ENCODE measurements around the gene BACE1.
"Not testable (repeated sequence)": the region's sequence is repeated elsewhere in the genome, so short reads cannot be mapped to it uniquely, and the experiment has no call there.

The BACE1 gene

DNA sequence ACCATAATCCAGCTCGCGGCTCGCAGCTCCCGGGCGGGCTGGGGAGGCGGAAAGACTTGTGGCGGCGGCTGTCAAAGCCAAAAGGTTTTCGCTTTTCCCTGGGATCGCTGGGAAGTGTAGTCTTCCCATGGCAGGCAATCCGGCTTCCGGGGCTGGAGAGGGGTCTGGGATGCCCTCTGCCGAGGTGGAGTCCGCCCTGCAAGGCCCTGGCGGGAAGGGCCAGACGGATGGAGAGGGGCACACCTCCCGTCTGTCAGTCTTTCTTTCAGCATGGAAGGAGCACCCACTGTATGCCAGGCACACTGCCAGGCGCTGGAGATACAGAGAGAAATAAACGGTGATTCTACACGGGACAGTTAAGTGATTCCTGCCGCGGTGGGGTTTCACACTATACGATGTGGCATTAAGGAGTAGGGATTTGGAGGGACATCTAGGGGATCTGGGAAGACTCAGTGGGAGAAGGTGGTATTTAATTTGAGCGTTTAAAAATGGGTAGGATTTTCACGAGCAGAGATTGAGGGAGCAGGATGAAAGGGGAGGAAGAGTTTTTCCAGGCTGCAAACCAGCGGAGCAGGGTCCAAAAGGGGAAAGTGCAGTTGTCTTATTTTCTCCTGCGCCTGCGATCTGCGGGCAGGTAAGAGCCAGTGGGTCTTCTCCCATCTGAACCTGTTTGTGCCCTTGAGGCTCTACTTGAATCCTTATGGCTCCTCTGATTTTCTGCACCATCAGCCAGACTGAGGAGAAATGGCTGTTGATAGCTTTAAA lies at the start of gene BACE1:
TSS of gene BACE1 (minus strand) at position 60 of the 765 bp plus-strand sequence. CDS start 461 bp downstream, outside the sequence.
- no peak for DNase-seq

DNA sequence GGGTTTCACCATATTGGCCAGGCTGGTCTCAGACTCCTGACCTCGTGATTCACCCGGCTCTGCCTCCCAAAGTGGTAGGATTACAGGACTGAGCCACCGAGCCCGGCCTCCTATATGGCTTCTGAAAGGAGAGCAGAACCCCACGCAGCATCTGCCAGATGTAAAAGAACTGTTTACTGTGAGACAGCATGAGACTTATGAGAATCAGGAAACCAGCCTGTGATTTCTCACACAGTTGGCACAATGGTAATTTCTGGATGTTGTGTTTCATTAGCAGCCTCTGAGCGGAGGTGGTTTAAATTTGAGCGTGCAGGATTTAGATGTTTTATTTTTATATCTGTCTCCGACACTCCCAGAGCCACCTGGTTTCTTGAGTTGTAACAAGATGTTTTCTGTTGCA lies 45.4 kb upstream of the BACE1 start:
- no peak for DNase-seq

DNA sequence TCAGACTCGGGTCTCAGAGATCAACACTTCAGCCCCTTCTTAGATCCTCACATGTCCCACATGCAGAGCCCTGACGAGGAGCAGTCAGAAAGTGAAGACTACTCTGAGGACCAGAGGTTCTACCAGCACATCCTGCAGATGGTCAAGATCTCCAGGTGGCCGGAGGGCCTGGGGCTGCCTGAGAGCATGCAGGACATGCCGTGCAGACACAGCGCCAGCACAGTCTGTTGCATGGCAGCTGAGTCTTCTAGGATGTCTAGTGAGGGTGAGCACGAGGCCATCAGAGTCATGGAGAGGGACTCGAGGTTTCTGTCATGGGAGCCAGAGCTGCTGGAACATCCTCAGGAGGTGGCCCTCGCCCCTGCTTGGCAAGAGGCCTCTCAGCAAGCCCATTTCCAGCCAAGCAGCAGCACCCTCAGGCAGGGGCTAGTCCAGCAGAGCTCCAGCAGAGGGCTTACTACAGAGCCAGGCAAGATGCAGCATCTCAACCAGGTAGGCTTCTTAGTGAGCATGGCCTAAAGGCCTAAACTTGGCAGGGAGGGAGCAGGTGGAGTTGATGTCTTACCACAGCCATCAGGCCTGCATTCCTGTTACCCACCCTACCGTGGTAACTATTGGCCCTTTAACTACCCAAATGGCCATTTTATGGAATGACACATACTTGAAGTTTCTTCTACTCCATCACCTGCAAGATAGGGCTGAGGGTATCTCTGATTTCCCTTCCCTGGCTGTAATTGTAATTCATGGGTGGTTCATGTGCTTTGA lies 40.3 kb upstream of the BACE1 start:
- no peak for DNase-seq

DNA sequence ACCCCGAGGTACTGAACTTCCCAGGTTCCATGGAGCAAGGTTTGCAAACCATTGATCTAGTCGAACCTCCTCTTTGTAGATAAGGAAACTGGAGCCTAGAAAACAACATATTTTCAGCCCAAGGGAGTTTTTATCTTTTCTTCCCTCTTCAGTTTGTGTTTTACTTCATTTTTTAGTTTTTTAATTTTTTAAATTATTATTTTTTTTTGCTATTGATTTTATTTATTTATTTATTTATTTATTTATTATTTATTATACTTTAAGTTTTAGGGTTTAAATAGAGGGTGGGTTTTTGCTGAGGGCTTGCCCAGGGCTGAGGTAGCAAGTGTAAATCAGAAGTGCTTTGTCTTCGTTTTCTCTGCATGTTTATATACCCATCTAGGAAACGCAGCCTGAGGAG lies 38.5 kb upstream of the BACE1 start:
- no peak for DNase-seq

DNA sequence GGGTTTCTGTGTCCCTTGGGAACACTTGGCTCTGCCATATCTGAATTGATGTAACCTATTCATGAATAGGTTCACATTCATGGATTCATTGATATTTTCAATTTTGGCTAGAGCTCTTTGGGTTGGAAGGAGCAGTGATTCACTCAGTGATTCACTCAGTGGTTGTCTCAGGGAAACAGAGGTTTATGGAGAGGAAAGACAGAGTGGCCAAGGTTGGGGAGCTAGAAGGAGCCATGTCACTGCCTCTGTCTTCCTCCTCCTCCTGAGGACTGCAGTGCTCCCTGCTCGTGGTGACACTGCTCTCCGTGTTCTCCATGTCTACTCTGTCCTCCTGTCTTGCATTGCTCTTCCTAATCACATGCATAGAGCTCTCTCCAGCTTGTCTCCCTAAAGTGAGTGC lies 29.0 kb upstream of the BACE1 start:
- DNase-seq, result no peak

DNA sequence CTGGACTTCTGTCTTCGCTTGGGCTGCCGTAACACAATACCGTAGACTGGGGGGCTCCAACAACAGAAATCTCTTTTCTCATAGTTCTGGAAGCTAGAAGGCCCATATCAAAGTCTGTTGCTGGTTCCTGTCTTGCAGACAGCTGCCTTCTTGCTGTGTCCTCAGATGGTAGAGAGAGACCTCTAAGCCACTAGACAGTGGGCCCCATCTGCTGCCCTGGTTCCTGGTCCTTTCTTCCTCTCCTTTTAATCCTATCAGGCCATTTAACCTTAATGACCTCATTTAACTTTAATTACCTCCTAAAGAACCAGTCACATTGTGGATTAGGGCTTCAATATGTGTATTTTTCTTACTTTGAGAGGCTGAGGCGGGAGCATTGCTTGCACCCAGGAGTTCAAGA lies 21.0 kb upstream of the BACE1 start:
- no peak for DNase-seq

DNA sequence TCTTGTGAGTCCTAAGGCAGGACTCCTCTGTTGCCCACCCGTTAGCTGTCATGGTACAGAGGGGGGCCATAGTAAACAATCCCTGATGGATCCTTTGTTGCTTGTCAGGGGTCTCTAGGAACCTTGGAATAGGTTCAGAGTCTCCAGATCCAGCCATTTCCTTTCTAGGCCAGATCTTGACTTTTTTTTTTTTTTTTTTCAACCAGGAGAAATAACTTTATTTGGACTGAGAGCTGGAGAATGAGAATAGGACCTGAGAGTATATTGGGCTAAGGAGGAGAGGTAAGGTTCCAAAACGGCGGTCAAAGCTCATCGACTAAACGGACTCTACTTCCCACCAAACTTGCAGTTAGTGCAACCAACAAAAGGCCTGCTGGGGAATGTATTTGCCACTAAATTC lies 19.3 kb upstream of the BACE1 start:
- DNase-seq, result no peak

DNA sequence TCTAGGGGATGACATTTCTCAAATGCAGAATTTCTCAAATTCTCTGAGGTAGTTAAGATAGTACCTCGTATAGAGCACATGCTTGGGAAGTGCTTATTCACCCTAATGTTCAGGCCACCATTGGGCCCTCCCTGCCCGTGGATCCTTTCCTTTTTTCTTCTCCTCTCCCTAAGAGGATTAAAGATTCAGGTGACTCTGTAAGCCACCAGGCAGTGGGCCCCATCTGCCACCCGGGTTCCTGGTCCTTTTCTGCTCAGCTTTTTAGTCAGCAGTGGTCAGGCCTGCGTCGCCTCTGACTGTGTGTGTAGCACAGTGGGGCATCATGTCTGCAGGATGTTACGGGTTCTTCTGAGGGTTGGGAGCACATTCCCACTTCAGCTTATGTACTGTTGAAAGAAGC lies 18.8 kb upstream of the BACE1 start:
- no peak for DNase-seq

DNA sequence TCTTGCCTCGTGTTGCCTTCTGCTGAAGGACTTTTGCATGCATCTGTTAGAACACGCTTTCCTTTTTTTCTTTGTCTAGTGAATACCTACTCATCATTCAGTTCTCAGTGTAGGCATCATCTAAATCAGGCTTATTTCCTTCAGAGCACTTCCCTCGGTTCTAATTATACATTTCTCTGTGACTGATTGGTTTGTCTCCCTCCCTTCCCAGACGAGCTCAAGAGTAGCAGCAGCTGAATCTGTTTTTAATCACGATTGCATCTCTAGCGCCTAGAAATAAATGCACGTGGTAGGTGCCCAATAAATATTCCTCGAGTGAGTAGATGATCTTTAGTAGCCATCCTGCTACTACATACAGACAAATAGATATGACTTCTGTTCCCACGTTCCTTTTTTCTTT lies 17.9 kb upstream of the BACE1 start:
- no peak for DNase-seq

DNA sequence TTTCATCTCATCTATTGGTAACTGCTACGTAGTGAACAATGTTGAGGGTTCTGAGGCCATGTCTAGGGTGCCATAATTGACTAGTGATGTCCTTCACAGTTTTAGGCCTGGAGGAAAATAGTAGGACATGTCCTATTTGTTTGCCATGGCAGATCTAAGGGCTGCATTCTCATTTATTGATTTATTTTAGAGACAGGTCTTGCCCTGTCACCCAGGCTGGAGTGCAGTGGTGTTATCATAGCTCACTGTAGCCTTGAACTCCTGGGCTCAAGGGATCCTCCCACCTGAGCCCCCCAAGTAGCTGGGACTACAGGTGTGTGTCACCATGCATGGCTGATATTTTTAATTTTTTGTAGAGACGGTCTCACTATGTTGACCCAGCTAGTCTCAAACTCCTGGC lies 16.8 kb upstream of the BACE1 start:
- DNase-seq, result no peak

DNA sequence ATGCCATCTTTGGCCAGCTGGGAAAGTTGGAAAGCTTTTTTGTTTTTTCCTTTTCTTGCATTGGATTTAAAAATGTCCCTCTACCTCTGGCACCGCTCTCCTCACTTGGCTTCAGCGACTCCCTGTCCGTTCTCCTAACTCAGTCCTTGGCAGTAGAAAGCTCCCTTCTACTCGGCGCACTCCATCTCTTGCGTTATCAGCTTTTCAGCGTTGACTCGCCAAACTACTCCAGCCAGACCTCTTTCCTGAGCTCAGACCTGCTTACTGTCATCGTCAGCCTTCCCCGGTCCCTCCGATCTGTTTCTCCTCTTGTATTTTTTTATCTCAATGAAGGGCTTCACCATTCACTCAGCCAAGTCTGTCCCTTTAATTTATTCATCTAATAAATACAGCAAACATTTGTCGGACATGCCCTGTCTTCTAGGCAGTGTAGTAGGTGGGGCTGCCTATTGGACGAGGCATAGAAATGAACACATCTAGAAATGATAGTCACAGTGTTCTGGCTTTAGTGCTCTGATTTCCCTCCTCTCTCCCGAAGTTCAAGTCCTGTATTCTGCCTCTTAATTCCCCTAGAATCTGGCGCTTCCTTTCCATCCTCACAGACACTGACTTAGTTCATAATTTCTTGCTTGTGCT lies 12.4 kb upstream of the BACE1 start:
- DNase-seq, result no peak

DNA sequence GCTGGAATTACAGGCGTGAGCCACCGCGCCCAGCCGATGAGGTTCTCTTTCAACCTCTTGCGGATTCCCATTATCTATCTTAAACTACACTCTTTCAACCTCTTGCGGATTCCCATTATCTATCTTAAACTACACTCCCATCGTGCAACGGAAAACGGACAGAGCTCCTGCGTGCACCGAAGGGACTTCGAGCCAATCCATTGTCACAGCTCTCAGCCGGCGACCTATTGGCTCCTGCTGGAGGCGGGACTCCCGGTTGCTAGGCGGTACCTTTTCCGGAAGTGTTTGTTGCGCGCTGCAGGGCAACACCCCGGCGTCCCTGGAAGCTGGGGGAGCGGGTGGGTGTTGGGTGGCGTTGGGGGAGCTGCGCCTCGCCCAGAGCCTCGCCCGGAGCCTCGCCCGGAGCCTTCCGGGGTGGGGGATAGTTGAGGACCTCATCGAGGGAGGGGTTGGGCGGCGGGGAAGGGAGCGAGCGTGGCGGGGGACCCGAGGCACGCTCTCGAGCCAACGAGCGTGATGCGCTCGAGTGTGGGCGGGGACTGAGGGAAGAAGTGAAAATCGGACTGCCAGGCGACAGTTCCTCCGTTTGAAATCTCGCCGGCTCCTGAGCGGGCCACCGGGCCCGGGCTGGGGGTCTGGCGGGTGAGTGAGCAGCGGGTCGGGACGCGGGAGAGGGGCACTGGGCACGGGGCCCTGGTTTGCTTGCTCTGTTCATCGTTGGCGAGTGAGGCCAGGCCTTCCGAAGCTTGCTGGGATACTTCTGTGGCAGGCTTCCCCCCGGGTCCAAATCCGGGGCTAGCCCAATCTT lies 11.7 kb upstream of the BACE1 start, which contains the start of gene CEP164:
TSS of gene CEP164 (plus strand) at position 288 of the 808 bp plus-strand sequence. CDS start 10,733 bp downstream, outside the sequence.
- peak; percentile 90 to 93 (median 92) for DNase-seq

DNA sequence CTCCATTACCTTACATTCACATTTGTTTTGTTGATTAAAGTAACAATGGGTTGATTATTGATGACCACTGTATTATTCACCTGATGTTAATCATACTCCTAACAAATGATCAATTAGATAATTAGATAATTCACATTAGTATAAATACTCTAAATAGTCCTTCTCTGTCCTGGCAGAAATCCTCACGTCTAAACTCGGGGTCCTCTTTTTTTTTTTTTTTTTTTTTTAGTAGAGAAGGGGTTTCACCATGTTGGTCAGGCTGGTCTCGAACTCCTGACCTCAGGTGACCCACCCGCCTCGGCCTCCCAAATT lies 11.2 kb upstream of the BACE1 start:
- not testable (repeated sequence) for DNase-seq

DNA sequence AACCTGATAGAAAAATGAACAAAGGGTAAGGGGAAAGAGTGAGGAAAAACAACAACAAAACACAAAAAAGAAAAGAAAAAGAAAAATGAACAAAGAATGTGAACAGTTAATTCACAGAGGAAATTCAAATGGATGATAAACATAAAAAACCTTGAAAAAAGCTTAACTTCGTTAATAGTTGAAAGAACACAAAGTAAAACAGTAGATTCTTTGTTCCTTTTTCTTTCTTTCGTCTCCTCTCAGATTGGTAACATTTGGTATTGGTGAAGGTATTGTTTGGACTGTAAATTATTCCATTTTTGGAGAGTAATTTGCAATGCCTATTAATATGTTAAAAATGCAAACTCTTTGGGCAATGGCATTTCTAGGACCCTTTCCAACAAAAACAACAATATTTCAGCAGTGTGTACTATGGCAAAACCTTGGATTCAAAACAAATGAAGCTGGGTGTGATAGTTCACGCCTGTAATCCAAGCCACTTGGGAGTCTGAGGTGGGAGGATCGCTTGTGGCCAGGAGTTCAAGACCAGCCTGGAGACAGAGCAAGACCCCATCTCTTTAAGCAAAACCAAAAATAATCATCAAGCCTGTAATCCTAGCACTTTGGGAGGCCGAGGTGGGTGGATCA lies 3.3 kb upstream of the BACE1 start:
- no peak for DNase-seq

DNA sequence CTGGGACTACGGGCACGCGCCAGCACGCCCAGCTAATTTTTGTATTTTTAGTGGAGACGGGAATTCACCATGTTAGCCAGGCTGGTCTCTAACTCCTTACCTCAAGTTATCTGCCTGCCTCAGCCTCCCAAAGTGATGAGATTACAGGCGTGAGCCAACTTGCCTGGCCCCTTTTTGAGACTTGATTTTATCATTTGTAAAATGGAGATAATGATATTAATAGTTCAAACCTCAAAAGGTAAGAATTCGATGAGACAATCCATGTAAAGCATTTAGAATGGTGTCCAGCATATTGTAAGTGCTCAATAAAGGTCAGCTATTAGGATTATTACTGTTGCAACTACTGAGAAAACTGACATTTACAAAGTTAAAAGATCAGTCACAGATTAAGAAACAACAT lies 2.7 kb upstream of the BACE1 start:
- no peak for DNase-seq

DNA sequence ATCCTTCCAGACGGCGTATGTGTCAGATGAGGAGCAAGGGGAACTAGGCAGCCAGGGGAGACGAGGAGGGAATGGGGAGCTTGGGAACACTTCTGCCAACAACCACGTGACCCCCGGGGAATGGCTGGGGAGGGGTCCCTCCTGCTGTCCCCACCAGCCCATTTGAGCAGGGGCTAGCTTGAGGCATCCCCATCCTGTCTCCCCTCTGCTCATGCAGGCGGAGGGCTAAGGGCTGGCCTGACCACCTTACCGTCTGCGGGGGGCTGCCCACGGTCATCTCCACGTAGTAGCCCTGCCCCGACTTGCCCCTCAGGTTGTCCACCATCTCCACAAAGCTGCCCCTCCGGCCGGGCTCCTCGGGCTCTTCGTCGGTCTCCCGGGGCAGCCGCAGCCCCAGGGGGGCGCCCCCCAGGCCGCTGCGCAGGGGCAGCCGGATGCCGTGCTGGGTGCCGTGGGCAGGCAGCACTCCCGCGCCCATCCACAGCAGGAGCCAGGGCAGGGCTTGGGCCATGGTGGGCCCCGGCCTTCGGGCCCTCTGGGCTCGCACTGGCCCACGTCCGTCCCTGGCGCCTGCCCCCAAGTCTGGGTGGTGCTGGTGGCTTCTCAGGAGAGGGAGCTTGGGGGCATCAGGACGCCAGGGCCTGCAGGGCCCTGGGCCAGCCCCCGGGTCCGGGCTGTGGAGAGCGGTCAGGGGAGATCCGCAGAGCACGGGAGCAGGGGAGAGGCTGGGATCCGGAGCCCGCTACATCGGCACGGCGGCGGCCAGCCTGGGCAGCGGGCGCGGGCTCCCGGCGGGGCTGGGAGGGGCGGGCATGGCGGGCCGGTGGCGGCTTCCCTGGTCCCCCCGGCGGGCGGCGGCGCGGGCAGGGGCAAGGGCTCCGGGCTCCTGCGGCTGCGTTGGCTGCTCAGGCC lies 515 bp downstream of the BACE1 start:
- DNase-seq, result peak in 1 of 4 experiments; percentile 15

DNA sequence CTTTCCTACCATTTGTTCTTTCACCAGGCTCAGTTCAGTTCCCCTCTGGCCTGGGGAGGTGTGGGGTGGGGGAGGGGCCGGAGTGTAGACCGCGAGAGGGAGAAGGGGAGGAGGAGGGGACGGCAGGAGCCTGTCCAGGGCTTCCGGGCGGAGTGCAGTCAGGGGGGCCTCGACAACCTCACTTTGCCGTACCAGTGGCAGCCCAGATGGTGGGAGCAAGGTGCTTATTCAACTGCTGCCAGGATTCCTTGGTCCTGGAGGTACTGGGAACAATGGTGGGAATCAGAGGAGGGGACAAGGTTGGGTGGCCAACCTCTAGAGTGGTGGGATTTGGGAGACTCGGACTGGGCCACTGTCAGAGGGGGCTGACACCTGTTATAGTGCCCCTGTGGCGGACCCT lies 1.2 kb downstream of the BACE1 start:
- no peak for DNase-seq

DNA sequence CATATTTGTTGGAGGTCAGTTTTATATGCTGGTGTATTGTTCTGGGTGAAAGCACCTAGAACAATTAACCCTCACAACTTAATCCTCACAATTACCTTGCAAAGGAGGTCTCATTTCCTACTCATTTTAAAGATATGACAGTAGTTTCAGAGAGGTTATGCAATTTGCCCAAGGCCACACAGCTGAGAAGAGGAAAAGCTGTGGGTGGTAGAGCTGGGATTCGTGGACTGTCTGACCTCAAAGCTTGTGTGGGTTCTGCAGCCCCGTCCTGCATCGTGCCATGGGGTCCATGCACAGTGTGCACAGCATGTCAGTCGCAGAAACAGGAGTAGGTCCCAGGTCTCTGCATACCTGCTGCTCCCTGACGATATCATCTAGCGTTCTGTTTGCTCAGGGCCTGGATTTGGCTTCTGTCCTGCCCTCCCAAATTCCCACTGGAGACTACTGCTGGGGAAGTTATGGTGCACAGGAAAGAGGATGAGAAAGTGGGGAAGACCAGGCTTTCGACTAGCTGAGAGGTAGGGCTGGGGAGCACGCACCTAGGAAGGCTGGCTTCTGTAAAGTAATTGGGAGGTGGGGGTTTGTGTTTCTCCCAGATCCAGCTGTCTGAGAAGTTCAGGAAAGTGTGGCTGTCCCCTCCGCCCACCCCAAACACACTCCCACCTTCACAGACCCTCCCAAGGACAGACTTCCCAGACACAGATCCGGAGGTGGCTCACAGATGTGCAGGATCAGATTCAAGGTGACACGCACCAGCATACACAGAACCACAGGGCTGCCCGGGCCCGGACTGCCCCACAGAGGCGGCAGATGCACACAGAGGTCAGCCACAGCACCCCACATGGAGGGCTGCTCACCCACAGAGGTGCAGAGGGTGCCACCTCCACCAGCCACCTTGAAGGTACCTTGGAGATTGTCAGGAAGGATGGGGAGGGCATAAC lies 2.0 kb downstream of the BACE1 start:
- no peak for DNase-seq

DNA sequence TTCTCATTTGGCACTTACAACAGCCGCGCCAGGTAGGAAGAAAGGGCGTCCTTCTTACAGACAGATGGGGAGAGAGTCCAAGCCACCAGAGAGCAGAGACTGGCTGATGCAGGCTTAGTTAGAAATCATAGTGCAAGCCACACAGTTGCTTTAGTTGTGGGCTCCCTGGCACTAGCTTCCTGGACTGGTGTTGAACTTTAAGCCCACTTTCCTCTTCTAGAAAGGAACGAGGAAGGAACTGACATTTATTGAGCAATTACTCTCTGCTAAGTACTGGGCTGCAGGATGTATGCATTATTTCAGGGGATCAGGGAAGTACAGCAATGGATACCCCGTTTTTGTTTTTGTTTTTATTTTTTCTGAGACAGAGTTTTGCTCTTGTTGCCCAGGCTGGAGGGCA lies 3.0 kb downstream of the BACE1 start:
- DNase-seq, result no peak

DNA sequence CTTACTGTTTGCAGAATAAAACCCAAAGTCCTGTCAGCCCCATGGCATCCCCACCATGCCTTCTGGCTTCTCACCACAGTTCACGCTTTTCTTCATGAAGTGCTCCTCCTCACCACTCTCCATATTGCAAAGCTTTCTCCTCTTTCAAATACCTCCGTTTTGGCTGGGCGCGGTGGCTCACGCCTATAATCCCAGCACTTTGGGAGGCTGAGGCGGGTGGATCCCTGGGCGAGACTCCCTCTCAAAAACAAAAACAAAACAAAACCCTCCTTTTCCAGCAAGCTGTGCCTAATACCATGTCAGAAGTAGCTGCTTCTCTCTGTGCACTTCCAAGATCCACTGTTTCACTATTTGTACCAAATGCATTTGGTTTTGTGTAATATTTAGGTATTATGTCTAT lies 6.7 kb downstream of the BACE1 start:
- no peak for DNase-seq

Data from activated CD4-positive, CD25-positive, alpha-beta regulatory T cell (primary cell).